H1 (cell line): ENCODE results near the gene CCDC157. TPM values are rescaled to one million over a fixed set of nuclear protein-coding genes. Genes with fewer than 3 reads are reported as not detected.

Source experiments
- TAF1 ChIP-seq: IDR thresholded peaks from 2 replicates; pipeline ENCODE4 v1.6.1; 2011; ENCODE audit warnings: mild to moderate bottlenecking, low read depth, low read length
- TCF12 ChIP-seq: IDR thresholded peaks from 2 replicates; pipeline ENCODE4 v1.6.1; 2011; ENCODE audit warnings: low read depth, mild to moderate bottlenecking, low read length
- TEAD4 ChIP-seq: IDR thresholded peaks from 2 replicates; pipeline ENCODE4 v1.6.1; 2012; ENCODE audit warnings: low read depth, low read length, inconsistent platforms, mixed read lengths
- polyA plus RNA-seq, 7 experiments: library from polyadenylated mRNA; depleted of rRNA in 3 of 7; stranded (reverse) in 5 of 7; unstranded in 2 of 7; fragments of >200 nt in 5 of 7; fragments of 200-250 nt in 2 of 7; gene quantifications; 1 replicate in 5 of 7; 2 replicates in 1 of 7; 4 replicates in 1 of 7; pipeline versions ENCODE4 v1.2.1 to v1.2.3, GENCODE V29; 2011 to 2013; ENCODE audit warnings: missing spikeins in 2 of 7, mixed read lengths in 2 of 7
- total RNA-seq: library from RNA; stranded (reverse); fragmentation: NEBNext Ultra II Directional; extraction: Animal tissue kit (Norgen Biotek cat#: 25700); gene quantifications from 2 replicates; pipeline ENCODE4 v1.2.1, GENCODE V29; 2021

Gene CCDC157
- total and polyA plus RNA-seq, 2 of the 8 experiments (the other 6 are each of a cell fraction or from before 2014, with no cell fraction given): 4.1 to 8.4 TPM

DNA sequence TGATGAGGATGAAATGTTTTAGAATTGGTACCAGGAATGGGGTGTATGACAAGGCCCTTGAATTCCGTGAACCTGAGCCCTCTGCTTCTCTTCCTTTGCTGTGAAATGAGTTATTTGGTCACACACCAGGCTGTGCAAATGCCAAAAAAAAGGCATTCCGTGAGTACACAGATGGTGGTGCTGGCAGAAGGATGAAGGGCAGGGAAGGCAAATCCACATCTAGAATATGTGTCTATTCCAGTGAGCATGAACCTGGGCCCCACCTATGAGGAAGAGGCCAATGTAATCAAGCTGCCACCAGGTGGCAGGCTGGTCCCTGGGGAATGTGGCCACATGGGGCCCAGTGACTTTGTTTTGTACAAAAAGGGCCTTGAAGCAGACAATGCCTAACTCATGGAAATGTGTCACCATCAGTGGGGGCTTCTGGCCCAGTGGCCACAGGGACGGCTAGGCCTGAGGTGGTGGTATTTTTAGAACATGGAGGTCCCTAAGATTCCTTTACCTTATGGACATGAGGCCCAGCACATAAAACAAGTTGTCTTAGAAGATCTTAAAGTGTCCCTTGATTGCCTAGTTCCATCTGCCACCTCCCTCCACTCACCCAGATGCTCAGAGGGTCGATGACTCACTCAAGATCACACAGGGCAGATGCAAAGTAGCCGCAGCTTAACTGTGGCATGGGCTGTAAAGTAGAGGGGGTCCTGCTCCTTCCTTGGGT, 34.3 kb downstream of the CCDC157 start (continued):
- TF ChIP-seq TEAD4 (peak; percentile 80), TAF1 (no peak), TCF12 (no peak)
